IMR-90 (cell line): ENCODE measurements around the gene EYS. TPM values are rescaled to one million over a fixed set of nuclear protein-coding genes. Genes with fewer than 3 reads are reported as not detected.

Experiments used
- ATAC-seq: fragments of 200-7000 bp; cut with Tn5 transposase; 2 replicates; pipeline ENCODE4 v1.9.1; 2020; ENCODE audit warnings: low read depth, mild to moderate bottlenecking, moderate library complexity
- BruUV-seq: library from RNA; stranded (reverse); fragments of 400-500 nt; replicated peaks from 2 replicates; lab custom pipeline; 2021; lab: Mats Ljungman, UMichigan
- CTCF ChIA-PET: fragments of 300-600 bp; formaldehyde crosslinking; extraction: SDS; loops from one replicate; lab custom pipeline; 2021; ENCODE audit warnings: antibody characterized with exemption; lab: Yijun Ruan, JAX
- POLR2A ChIA-PET: fragments of 300-600 bp; sonication (Branson Sonifier 250); formaldehyde crosslinking; loops from one replicate; lab custom pipeline; 2022; ENCODE audit warnings: antibody characterized with exemption; ENCODE audit not compliant: unreplicated experiment; lab: Charles Lee
- DNase-seq: peaks from one replicate; pipeline ENCODE4 v3.0.0; 2013
- H2AFZ ChIP-seq: replicated peaks from 2 replicates; pipeline ENCODE3; 2013; ENCODE audit warnings: low read length, mild to moderate bottlenecking; ENCODE audit not compliant: poor library complexity
- H2AK5ac ChIP-seq: 2 replicates; pipeline ENCODE4 v1.6.1; 2013; ENCODE audit warnings: low read depth, low read length, inconsistent platforms
- H2AK9ac ChIP-seq: replicated peaks from 2 replicates; pipeline ENCODE3; 2013; ENCODE audit warnings: mild to moderate bottlenecking, low read depth, low read length, moderate library complexity; ENCODE audit not compliant: poor library complexity
- H2BK120ac ChIP-seq: 2 replicates; pipeline ENCODE4 v1.6.1; 2013; ENCODE audit warnings: low read depth, low read length, inconsistent platforms
- H2BK15ac ChIP-seq: 3 replicates; pipeline ENCODE4 v1.6.1; 2013; ENCODE audit warnings: low read depth, low read length, inconsistent platforms
- H2BK20ac ChIP-seq: 2 replicates; pipeline ENCODE4 v1.6.1; 2013; ENCODE audit warnings: low read depth, mild to moderate bottlenecking, inconsistent platforms, low read length, moderate library complexity
- H2BK5ac ChIP-seq: 2 replicates; pipeline ENCODE4 v1.6.1; 2013; ENCODE audit warnings: mild to moderate bottlenecking, low read depth, low read length, inconsistent platforms; ENCODE audit not compliant: poor library complexity, severe bottlenecking
- H3K14ac ChIP-seq: replicated peaks from 2 replicates; pipeline ENCODE4 v1.6.1; 2013; ENCODE audit warnings: low read depth, low read length, inconsistent platforms
- H3K18ac ChIP-seq: 2 replicates; pipeline ENCODE4 v1.6.1; 2013; ENCODE audit warnings: low read depth, low read length, control low read depth
- H3K23ac ChIP-seq: 2 replicates; pipeline ENCODE4 v1.6.1; 2013; ENCODE audit warnings: low read depth, low read length, inconsistent platforms
- H3K27ac ChIP-seq: 2 replicates; pipeline ENCODE4 v1.5.1; 2013; ENCODE audit warnings: mild to moderate bottlenecking, control low read depth, low read length; ENCODE audit not compliant: insufficient read depth
- H3K27me3 ChIP-seq: 2 replicates; pipeline ENCODE4 v1.6.1; 2013; ENCODE audit warnings: low read length; ENCODE audit not compliant: control insufficient read depth, insufficient read depth
- H3K36me3 ChIP-seq: 2 replicates; pipeline ENCODE4 v1.6.1; 2013; ENCODE audit warnings: low read length, mixed read lengths; ENCODE audit not compliant: control insufficient read depth, insufficient read depth
- H3K4ac ChIP-seq: 2 replicates; pipeline ENCODE4 v1.6.1; 2013; ENCODE audit warnings: low read depth, low read length, inconsistent platforms
- H3K4me1 ChIP-seq: 2 replicates; pipeline ENCODE4 v1.6.1; 2013; ENCODE audit warnings: low read length, mixed read lengths; ENCODE audit not compliant: control insufficient read depth, insufficient read depth
- H3K4me2 ChIP-seq: 2 replicates; pipeline ENCODE4 v1.6.1; 2013; ENCODE audit warnings: low read depth, mild to moderate bottlenecking, control low read depth, low read length, moderate library complexity
- H3K4me3 ChIP-seq: 2 replicates; pipeline ENCODE4 v1.5.1; 2013; ENCODE audit warnings: low read depth, mild to moderate bottlenecking, control low read depth, low read length, moderate library complexity; ENCODE audit not compliant: insufficient read depth
- H3K56ac ChIP-seq: 2 replicates; pipeline ENCODE4 v1.6.1; 2013; ENCODE audit warnings: low read length, inconsistent platforms; ENCODE audit not compliant: insufficient read depth; ENCODE audit errors: extremely low read depth
- H3K79me1 ChIP-seq, 2 experiments: 2 replicates each; pipeline ENCODE4 v1.6.1; 2013; ENCODE audit warnings: low read length in 2 of 2, inconsistent platforms in 1 of 2, low read depth in 1 of 2
- H3K9ac ChIP-seq: 2 replicates; pipeline ENCODE4 v1.6.1; 2013; ENCODE audit warnings: low read depth, low read length, control low read depth
- H3K9me1 ChIP-seq: 2 replicates; pipeline ENCODE4 v1.6.1; 2013; ENCODE audit warnings: low read length, inconsistent platforms; ENCODE audit not compliant: insufficient read depth
- H3K9me3 ChIP-seq: 2 replicates; pipeline ENCODE4 v1.6.1; 2013; ENCODE audit warnings: low read length; ENCODE audit not compliant: control insufficient read depth, insufficient read depth
- H4K20me1 ChIP-seq: 2 replicates; pipeline ENCODE4 v1.6.1; 2013; ENCODE audit warnings: low read length, inconsistent platforms; ENCODE audit not compliant: insufficient read depth
- H4K5ac ChIP-seq: 2 replicates; pipeline ENCODE4 v1.6.1; 2013; ENCODE audit warnings: mild to moderate bottlenecking, low read depth, low read length, control low read depth
- H4K8ac ChIP-seq, 2 experiments: 2 replicates each; pipeline ENCODE4 v1.6.1; 2013; ENCODE audit warnings: low read depth in 2 of 2, low read length in 2 of 2, control low read depth in 1 of 2, inconsistent platforms in 1 of 2
- H4K91ac ChIP-seq: 2 replicates; pipeline ENCODE4 v1.6.1; 2013; ENCODE audit warnings: low read depth, low read length, inconsistent platforms; ENCODE audit not compliant: insufficient read depth
- BHLHE40 ChIP-seq: fragments of 150-350 bp; IDR thresholded peaks from 2 replicates; pipeline ENCODE4 v1.6.1; 2016; ENCODE audit warnings: mild to moderate bottlenecking, low read depth, low read length
- CEBPB ChIP-seq: IDR thresholded peaks from 2 replicates; pipeline ENCODE4 v1.6.1; 2012; ENCODE audit warnings: low read depth, low read length, improper control_type of control experiment
- CHD1 ChIP-seq: IDR thresholded peaks from 2 replicates; pipeline ENCODE4 v1.6.1; 2012; ENCODE audit warnings: low read depth, low read length, improper control_type of control experiment
- CTCF ChIP-seq: conservative IDR thresholded peaks from 2 replicates; pipeline ENCODE4 v1.5.1; 2012; ENCODE audit warnings: mild to moderate bottlenecking, low read depth, low read length, improper control_type of control experiment
- ELK1 ChIP-seq: fragments of 150-350 bp; IDR thresholded peaks from 2 replicates; pipeline ENCODE4 v1.6.1; 2016; ENCODE audit warnings: low read depth, mild to moderate bottlenecking, low read length, moderate library complexity, borderline replicate concordance
- FOS ChIP-seq: fragments of 150-350 bp; IDR thresholded peaks from 2 replicates; pipeline ENCODE4 v1.6.1; 2016; ENCODE audit warnings: low read depth, low read length
- MAFK ChIP-seq: IDR thresholded peaks from 2 replicates; pipeline ENCODE4 v1.6.1; 2012; ENCODE audit warnings: low read depth, low read length, improper control_type of control experiment
- MAZ ChIP-seq: IDR thresholded peaks from 2 replicates; pipeline ENCODE4 v1.6.1; 2012; ENCODE audit warnings: low read depth, mild to moderate bottlenecking, low read length, improper control_type of control experiment, moderate library complexity, borderline replicate concordance
- MXI1 ChIP-seq: IDR thresholded peaks from 2 replicates; pipeline ENCODE4 v1.6.1; 2012; ENCODE audit warnings: low read depth, mild to moderate bottlenecking, low read length, moderate library complexity, borderline replicate concordance
- NFE2L2 ChIP-seq: fragments of 150-350 bp; IDR thresholded peaks from 2 replicates; pipeline ENCODE4 v1.6.1; 2016; ENCODE audit warnings: low read depth, mild to moderate bottlenecking, low read length
- POLR2A ChIP-seq: IDR thresholded peaks from 2 replicates; pipeline ENCODE4 v1.6.1; 2012; ENCODE audit warnings: mild to moderate bottlenecking, low read depth, low read length
- RAD21 ChIP-seq: IDR thresholded peaks from 2 replicates; pipeline ENCODE4 v1.6.1; 2012; ENCODE audit warnings: low read length, improper control_type of control experiment
- RCOR1 ChIP-seq: IDR thresholded peaks from 2 replicates; pipeline ENCODE4 v1.6.1; 2012; ENCODE audit warnings: mild to moderate bottlenecking, low read length, improper control_type of control experiment; ENCODE audit not compliant: insufficient replicate concordance
- RFX5 ChIP-seq: IDR thresholded peaks from 2 replicates; pipeline ENCODE4 v1.8.0; 2012; ENCODE audit warnings: low read depth, mild to moderate bottlenecking, low read length, moderate library complexity
- SMC3 ChIP-seq: fragments of 150-350 bp; IDR thresholded peaks from 2 replicates; pipeline ENCODE4 v1.6.1; 2016; ENCODE audit warnings: low read depth, mild to moderate bottlenecking, antibody characterized with exemption, low read length, moderate library complexity
- USF2 ChIP-seq: fragments of 150-350 bp; IDR thresholded peaks from 2 replicates; pipeline ENCODE4 v1.6.1; 2017; ENCODE audit warnings: mild to moderate bottlenecking, antibody characterized with exemption, low read length, low read depth
- WGBS, 2 experiments: methylation state at CpG; one replicate each; pipeline versions ENCODE4 v1.1.5 to v1.1.7; 2013; ENCODE audit warnings: missing lambda C conversion rate in 2 of 2; ENCODE audit not compliant: insufficient read length in 1 of 2; ENCODE audit errors: extremely low coverage in 2 of 2; 5-methylcytosine and 5-hydroxymethylcytosine counted together
- dilution Hi-C: fragments of 300-500 bp; cut with HindIII; formaldehyde crosslinking; loops from one replicate; pipeline ENCODE4 v1.14.3; 2018; ENCODE audit warnings: low sequenced_read_pairs; ENCODE audit not compliant: unreplicated experiment
- in situ Hi-C: fragments of 300-500 bp; cut with MboI; formaldehyde crosslinking; loops from 3 replicates; pipeline ENCODE4 v1.14.3; 2019; ENCODE audit warnings: low sequenced_read_pairs, inconsistent platforms, mixed read lengths
- intact Hi-C: fragments of 100-400 bp; cut with micrococcal nuclease; formaldehyde crosslinking; loops from 2 replicates; pipeline ENCODE4 v1.10.0; 2022
- polyA plus RNA-seq, 3 experiments: library from polyadenylated mRNA; depleted of rRNA; stranded (reverse); fragments of >200 nt; gene quantifications; 2 replicates each; pipeline ENCODE4 v1.2.3, GENCODE V29; 2012; ENCODE audit warnings: low replicate concordance in 1 of 3
- total RNA-seq: library from RNA; depleted of rRNA; stranded (reverse); fragments of >200 nt; gene quantifications from 2 replicates; pipeline ENCODE4 v1.2.3, GENCODE V29; 2012

EYS gene
- total and polyA plus RNA-seq, 2 of the 4 experiments (the other 2 are of a cell fraction), result under 0.01 TPM; not detected in 1

GRCh38 chr6:65398851-65399250 is 308.2 kb downstream of the EYS start:
- no TSS peak for BruUV-seq
- H3K4ac ChIP-seq, result no peak overlapping the region
- H2BK5ac ChIP-seq, result no peak overlapping the region
- no peak overlapping the region for H2BK20ac ChIP-seq
- H3K9ac ChIP-seq, result no peak overlapping the region
- no peak for DNase-seq
- H2BK15ac ChIP-seq, result no peak overlapping the region
- in situ Hi-C loops (no loop called here), dilution Hi-C loops (no loop called here), intact Hi-C loops (no loop called here)
- no peak overlapping the region for H3K56ac ChIP-seq
- H3K9me1 ChIP-seq, result no peaks in the 10 kb centered on the region
- no peak overlapping the region for H3K23ac ChIP-seq
- no peak overlapping the region for H4K5ac ChIP-seq
- H3K9me3 ChIP-seq, result no peaks in the 10 kb centered on the region; the same call in 1 of the 2 replicates
- POLR2A ChIA-PET, result no interaction called here
- H3K4me3 ChIP-seq, result no peak overlapping the region
- no peaks in the 10 kb centered on the region for H3K36me3 ChIP-seq
- H3K4me1 ChIP-seq, result no peaks in the 10 kb centered on the region
- H3K14ac ChIP-seq, result no peak overlapping the region
- H3K27ac ChIP-seq, result no peak overlapping the region
- no peak for ATAC-seq
- H3K4me2 ChIP-seq, result no peak overlapping the region
- no peaks in the 10 kb centered on the region for H3K79me1 ChIP-seq
- no peak overlapping the region for H2AFZ ChIP-seq
- H3K27me3 ChIP-seq, result no peaks in the 10 kb centered on the region
- no peak overlapping the region for H4K8ac ChIP-seq
- no peaks in the 10 kb centered on the region for H4K20me1 ChIP-seq
- no CpG with 5 or more reads among the region's 2 CpGs for WGBS, 2 experiments
- CTCF ChIA-PET, result no interaction called here
- no peak overlapping the region for H2BK120ac ChIP-seq
- no peak overlapping the region for H4K91ac ChIP-seq
- no peak overlapping the region for H3K18ac ChIP-seq
- H2AK9ac ChIP-seq, result no peak overlapping the region
- TF ChIP-seq CTCF (no peak), ELK1 (no peak), MAZ (no peak), MXI1 (no peak), BHLHE40 (no peak), POLR2A (no peak), CEBPB (no peak), NFE2L2 (no peak), MAFK (no peak), RCOR1 (no peak), USF2 (no peak), RAD21 (no peak), RFX5 (no peak), SMC3 (no peak), CHD1 (no peak), FOS (no peak)
- no peak overlapping the region for H2AK5ac ChIP-seq
